ENCODE data around the gene FBXL14. TPM values are rescaled to one million over a fixed set of nuclear protein-coding genes. Genes with fewer than 3 reads are reported as not detected.

Gene FBXL14
- total RNA-seq, 1 donor from 2014 or later, result 21.6 TPM

- H3K27me3 Mint-ChIP-seq, result no peaks in the 10 kb centered on the region
- peaks cover 2% of the 10 kb centered on the region for H3K36me3 Mint-ChIP-seq (ENCODE audit: low read depth)
- ChIA-PET POLR2A (no interaction called here), CTCF (no interaction called here)
- intact Hi-C loops (cut with micrococcal nuclease), result no loop called here
- H3K4me3 Mint-ChIP-seq, result no peak overlapping the region
- no peaks in the 10 kb centered on the region for H3K9me3 Mint-ChIP-seq
- no peak overlapping the region for H3K27ac Mint-ChIP-seq
- peaks cover 2% of the 10 kb centered on the region for H3K4me1 Mint-ChIP-seq
- no peak for TF ChIP-seq CTCF (IDR thresholded peaks at IDR 0.05)
- ATAC-seq (ENCODE audit: low read depth) (no peak), DNase-seq (no peak)
Observed at GRCh38 chr12:1567852-1568251, 26.5 kb downstream of the FBXL14 start.

GRCh38 chr12:1566449-1567135 is 27.8 kb downstream of the FBXL14 start:
- Mint-ChIP-seq H3K36me3 (ENCODE audit: low read depth) (peaks cover 2% of the 10 kb centered on the region), H3K4me3 (no peak overlapping the region), H3K27ac (no peak overlapping the region), H3K4me1 (peaks cover 2% of the 10 kb centered on the region), H3K27me3 (no peaks in the 10 kb centered on the region), H3K9me3 (no peaks in the 10 kb centered on the region)
- DNase-seq (no peak), ATAC-seq (ENCODE audit: low read depth) (no peak)
- ChIA-PET POLR2A (no interaction called here), CTCF (no interaction called here)
- no peak for TF ChIP-seq CTCF (IDR thresholded peaks at IDR 0.05)
- intact Hi-C loops (cut with micrococcal nuclease), result no loop called here

- intact Hi-C loops (cut with micrococcal nuclease), result no loop called here
- Mint-ChIP-seq H3K27ac (no peak overlapping the region), H3K9me3 (no peaks in the 10 kb centered on the region), H3K27me3 (no peaks in the 10 kb centered on the region), H3K36me3 (ENCODE audit: low read depth) (peaks cover 2% of the 10 kb centered on the region), H3K4me3 (no peak overlapping the region), H3K4me1 (peaks cover 2% of the 10 kb centered on the region)
- ChIA-PET POLR2A (no interaction called here), CTCF (no interaction called here)
- DNase-seq (no peak), ATAC-seq (ENCODE audit: low read depth) (no peak)
- no peak for TF ChIP-seq CTCF (IDR thresholded peaks at IDR 0.05)
Observed at GRCh38 chr12:1565172-1565571, 29.2 kb downstream of the FBXL14 start.

- no peak for DNase-seq
- no peak for TF ChIP-seq CTCF (IDR thresholded peaks at IDR 0.05)
- H3K4me3 Mint-ChIP-seq, result no peak overlapping the region
- intact Hi-C loops (cut with micrococcal nuclease), result no loop called here
- POLR2A ChIA-PET, result no interaction called here
- no peak for ATAC-seq (ENCODE audit: low read depth)
- no peak overlapping the region for H3K27ac Mint-ChIP-seq
- CTCF ChIA-PET, result no interaction called here
- H3K4me1 Mint-ChIP-seq, result peaks cover under 1% of the 10 kb centered on the region
- H3K36me3 Mint-ChIP-seq (ENCODE audit: low read depth), result peaks cover 2% of the 10 kb centered on the region
- no peaks in the 10 kb centered on the region for H3K27me3 Mint-ChIP-seq
- H3K9me3 Mint-ChIP-seq, result no peaks in the 10 kb centered on the region
Observed at GRCh38 chr12:1564067-1564466, 30.3 kb downstream of the FBXL14 start.

GRCh38 chr12:1562813-1563407 is 31.5 kb downstream of the FBXL14 start:
- ChIA-PET CTCF (no interaction called here), POLR2A (interaction anchor here (0.6 kb wide), 1 partner anchor 29 kb away, joined by 7 read pairs; no protein-coding TSS in a partner anchor)
- no peaks in the 10 kb centered on the region for H3K27me3 Mint-ChIP-seq
- intact Hi-C loops (cut with micrococcal nuclease), result no loop called here
- no peaks in the 10 kb centered on the region for H3K4me1 Mint-ChIP-seq
- no peak overlapping the region for H3K4me3 Mint-ChIP-seq
- ATAC-seq (ENCODE audit: low read depth) (no peak), DNase-seq (no peak)
- no peak for TF ChIP-seq CTCF (IDR thresholded peaks at IDR 0.05)
- H3K9me3 Mint-ChIP-seq, result no peaks in the 10 kb centered on the region
- H3K27ac Mint-ChIP-seq, result no peak overlapping the region
- peaks cover 2% of the 10 kb centered on the region for H3K36me3 Mint-ChIP-seq (ENCODE audit: low read depth)

Measured in activated B cell treated with CpG ODN at 0.5 μM for 24 hours (primary cell).